C4-2B (cell line): ENCODE data around the gene PTGR1.
"Not testable (repeated sequence)": the region's sequence is repeated elsewhere in the genome, so short reads cannot be mapped to it uniquely, and the experiment has no call there.

Experiments used
- H3K27ac ChIP-seq: fragments of 450-650 bp; 2 replicates; pipeline ENCODE4 v1.5.1; 2017
- ZFX ChIP-seq: fragments of 450-650 bp; IDR thresholded peaks from 2 replicates; pipeline ENCODE4 v1.6.1; 2017
- TF ChIP-seq, protein P1 (sequence below): fragments of 450-650 bp; conservative IDR thresholded peaks from 2 replicates; pipeline ENCODE4 v1.5.1; 2017; ENCODE audit warnings: mild to moderate bottlenecking

PTGR1 gene

DNA sequence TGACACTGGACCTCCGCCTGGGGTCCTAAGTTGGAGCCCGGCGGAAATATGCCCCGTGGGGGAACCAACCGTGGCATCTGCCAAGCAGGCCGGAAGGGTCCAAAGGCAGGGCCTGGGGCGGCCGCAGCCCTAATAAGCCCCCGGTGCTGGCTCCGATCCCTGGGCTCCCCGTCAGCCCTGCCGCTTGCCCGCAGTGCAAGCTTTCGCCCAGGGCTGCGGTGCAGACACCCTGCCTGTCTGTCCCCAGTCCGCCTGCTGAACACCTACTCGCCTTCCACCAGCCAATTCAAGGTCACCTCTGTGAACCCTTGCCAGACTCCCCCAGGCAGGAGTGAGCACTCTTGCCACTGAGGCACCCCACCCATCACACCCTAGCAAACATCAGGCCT is 502 bp upstream of the PTGR1 start:
- TF ChIP-seq ZFX, result no peak
- TF ChIP-seq, protein P1, sequence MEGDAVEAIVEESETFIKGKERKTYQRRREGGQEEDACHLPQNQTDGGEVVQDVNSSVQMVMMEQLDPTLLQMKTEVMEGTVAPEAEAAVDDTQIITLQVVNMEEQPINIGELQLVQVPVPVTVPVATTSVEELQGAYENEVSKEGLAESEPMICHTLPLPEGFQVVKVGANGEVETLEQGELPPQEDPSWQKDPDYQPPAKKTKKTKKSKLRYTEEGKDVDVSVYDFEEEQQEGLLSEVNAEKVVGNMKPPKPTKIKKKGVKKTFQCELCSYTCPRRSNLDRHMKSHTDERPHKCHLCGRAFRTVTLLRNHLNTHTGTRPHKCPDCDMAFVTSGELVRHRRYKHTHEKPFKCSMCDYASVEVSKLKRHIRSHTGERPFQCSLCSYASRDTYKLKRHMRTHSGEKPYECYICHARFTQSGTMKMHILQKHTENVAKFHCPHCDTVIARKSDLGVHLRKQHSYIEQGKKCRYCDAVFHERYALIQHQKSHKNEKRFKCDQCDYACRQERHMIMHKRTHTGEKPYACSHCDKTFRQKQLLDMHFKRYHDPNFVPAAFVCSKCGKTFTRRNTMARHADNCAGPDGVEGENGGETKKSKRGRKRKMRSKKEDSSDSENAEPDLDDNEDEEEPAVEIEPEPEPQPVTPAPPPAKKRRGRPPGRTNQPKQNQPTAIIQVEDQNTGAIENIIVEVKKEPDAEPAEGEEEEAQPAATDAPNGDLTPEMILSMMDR, result no peak
- H3K27ac ChIP-seq, result peak overlapping the region; percentile 74

DNA sequence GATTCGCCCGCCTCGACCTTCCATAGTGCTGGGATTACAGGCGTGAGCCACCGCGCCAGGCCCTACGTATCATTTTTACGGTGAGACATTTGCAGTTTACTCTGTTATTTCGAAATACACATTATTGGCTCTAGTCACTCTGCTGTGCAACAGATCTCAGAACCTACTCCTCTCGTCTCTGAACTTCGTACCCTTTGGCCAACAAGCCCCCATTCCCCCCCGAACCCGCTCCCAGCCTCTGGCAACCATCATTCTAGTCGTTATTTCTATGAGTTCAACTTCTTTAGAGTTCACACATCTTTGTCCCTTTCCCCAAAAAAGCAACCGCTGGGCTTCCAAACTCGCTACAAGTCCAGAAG is 735 bp downstream of the PTGR1 start:
- TF ChIP-seq ZFX, result 0 out of 2 replicates have a peak, but pooled peaks have one; percentile 25
- TF ChIP-seq, protein P1, result no peak
- H3K27ac ChIP-seq, result peak overlapping the region; percentile 74

DNA sequence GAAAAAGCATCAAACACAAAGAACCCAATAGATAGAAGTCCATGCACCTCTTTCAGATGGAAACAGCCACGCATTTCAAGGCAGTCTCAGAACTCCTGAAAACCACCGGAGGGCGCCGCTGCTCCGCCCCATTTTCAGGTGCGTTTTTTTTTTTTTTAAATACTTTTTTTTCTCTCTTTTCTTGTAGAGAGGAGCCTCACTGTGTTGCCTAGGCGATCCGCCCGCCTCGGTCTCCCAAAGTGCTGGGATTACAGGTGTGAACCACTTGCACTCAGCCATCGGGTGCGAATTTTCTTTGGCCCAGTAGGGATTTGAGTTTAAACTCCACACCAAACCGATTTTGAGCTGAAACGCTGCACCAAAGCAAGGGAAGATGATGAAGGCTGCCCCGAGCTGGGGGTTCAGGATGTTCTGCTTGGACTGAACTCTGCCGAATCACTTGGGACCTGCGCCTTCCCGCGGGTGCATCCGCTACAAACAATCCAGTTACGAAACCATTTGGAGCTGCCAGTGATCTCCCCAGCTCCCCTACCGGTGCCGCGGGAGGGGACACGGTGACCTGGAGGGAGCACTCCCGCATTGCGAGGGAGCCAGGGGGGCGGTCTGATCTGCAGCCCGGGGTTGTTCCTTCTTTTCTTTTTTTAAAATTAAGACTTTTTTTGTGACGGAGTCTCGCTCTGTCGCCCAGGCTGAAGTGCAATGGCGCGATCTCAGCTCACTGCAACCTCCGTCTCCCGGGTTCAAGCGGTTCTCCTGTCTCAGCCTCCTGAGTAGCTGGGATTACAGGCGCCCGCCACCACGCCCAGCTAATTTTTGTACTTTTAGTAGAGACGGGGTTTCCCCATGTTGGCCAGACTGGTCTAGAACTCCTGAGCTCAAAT is 1.4 kb downstream of the PTGR1 start:
- peak overlapping the region; percentile 74 for H3K27ac ChIP-seq
- no peak for TF ChIP-seq ZFX
- TF ChIP-seq, protein P1, result peak; percentile 91

DNA sequence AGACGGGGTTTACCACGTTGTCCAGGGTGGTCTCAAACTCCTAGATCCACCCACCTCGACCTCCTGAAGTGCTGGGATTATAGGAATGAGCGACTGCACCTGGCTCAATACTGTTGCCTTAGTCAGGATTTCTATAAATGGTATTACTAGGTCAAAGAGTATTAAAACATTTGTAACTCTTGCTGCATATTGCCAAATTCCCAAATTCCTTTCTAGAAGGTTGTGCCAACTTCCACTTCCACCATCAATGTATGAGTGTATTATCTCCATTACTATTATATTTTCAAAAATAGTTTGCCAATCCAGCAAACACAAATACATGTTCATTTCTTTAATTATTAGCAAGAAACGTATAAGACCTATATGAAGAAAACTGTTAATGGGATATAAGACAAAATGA is 10.6 kb downstream of the PTGR1 start:
- TF ChIP-seq, protein P1, result no peak
- no peak for TF ChIP-seq ZFX
- H3K27ac ChIP-seq, result no peak overlapping the region

DNA sequence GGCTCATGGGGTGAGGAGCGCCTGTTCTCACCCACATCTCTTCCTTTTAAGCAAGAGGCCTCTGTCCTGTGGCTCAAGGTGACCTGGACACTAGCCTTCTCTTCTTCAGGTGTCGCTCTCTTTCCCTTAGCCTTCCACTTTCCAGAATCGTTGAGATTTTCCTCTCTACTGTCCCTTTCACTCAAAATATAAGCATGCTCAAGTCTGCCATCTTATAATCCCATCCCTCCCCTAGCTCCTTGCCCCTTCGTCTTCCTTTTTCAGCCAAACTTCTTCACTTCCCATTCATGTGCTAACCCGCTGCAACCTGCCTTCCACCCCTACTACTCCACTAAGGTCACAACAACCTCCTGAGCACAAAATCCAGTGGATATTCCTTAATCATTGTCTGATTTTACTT is 13.1 kb downstream of the PTGR1 start:
- TF ChIP-seq, protein P1, result no peak
- TF ChIP-seq ZFX, result no peak
- no peak overlapping the region for H3K27ac ChIP-seq

DNA sequence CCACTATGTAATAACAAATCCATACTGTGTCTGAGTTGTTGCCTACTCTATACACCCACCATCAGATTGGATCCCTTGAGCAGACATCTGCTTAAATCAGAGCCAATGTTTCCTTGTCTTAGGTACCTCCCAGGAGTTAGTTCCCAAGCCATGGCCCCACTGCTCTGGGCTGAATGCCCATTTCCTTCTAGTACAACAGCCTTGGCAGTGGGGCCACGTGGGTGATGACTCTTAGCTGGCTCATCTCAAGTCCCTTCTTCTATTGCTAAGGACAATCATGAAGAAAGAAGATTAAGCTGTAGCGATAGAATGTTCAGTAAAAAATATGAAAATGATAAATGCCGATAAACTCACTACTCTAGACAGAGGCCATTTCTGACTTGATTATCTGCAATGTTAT is 16.6 kb downstream of the PTGR1 start:
- no peak for TF ChIP-seq ZFX
- TF ChIP-seq, protein P1, result no peak
- no peak overlapping the region for H3K27ac ChIP-seq

DNA sequence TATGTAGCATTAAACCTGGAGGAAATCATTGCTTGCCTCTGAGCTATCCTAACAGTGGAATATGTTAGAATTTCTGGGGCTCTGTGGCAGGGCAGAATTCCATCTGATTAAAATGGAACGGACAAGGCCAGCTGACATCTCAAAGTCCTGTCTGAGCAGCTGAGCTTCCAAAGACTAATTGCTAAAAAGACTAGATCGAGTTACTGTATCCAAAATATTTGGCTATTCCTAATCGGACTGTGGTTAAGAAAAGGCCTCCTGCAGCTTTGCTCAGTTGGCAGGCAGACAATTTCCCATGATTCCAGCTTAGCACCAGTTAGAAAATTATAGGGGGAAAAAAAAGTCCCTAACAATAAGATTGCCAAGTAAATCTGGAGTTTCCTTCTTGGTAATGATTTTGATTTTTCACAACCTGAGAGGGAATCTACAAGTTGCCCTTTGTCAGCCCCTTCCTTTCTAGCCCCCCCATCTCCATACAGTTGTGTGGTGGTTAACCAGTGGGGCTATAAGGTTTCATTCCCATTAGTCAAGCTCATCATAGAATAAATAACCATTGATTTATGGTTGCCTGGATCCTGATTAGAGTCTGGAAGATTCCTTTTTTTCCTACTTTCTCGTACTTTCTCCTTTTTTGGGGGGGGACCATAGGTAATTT is 26.4 kb downstream of the PTGR1 start:
- H3K27ac ChIP-seq, result no peak overlapping the region
- no peak for TF ChIP-seq ZFX
- TF ChIP-seq, protein P1, result no peak

DNA sequence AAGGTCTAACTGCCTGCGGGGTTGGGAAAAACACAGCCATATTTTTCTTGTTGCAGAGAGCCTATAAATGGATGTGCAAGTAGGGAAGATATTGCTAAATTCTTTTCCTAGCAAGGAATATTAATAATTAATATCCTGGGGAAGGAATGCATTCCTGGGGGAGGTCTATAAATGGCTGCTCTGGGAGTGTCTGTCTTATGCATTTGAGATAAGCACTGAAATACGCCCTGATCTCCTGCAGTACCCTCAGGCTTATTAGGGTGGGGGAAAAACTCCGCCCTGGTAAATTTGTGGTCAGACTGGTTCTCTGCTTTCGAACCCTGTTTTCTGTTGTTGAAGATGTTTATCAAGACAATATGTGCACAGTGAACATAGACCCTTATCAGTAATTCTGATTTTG is 31.3 kb downstream of the PTGR1 start:
- H3K27ac ChIP-seq, result not testable (repeated sequence)
